HEK293 (cell line): ENCODE measurements around the gene HOXB9.

Experiments used
- CTCF ChIA-PET: fragments of 350-600 bp; formaldehyde crosslinking; extraction: SDS; loops from one replicate; lab custom pipeline; 2021; ENCODE audit warnings: antibody characterized with exemption; lab: Yijun Ruan, JAX
- POLR2A ChIA-PET: fragments of 300-600 bp; formaldehyde crosslinking; extraction: SDS; loops from one replicate; lab custom pipeline; 2020; ENCODE audit warnings: antibody characterized with exemption, inconsistent platforms; lab: Yijun Ruan, JAX
- H3K27ac ChIP-seq: fragments of 200-500 bp; sonication (Bioruptor generic); 2 replicates; pipeline ENCODE4 v1.5.1; 2014; ENCODE audit warnings: low read depth, low read length, control low read depth, inconsistent platforms; ENCODE audit errors: extremely low read depth
- H3K36me3 ChIP-seq, 2 experiments: fragments of 200-500 bp in 1 of 2; sonication (Bioruptor generic) in 1 of 2; 1 replicate in 1 of 2; 2 replicates in 1 of 2; pipeline ENCODE4 v1.5.1; 2014 to 2017; ENCODE audit warnings: inconsistent platforms in 2 of 2, low read length in 2 of 2; ENCODE audit not compliant: control insufficient read depth in 2 of 2, insufficient read depth in 1 of 2
- H3K4me1 ChIP-seq: fragments of 200-500 bp; sonication (Bioruptor generic); 2 replicates; pipeline ENCODE4 v1.5.1; 2014; ENCODE audit warnings: mild to moderate bottlenecking, low read length, inconsistent platforms; ENCODE audit not compliant: control insufficient read depth, insufficient read depth
- H3K4me3 ChIP-seq: 2 replicates; pipeline ENCODE4 v1.5.1; 2011; ENCODE audit warnings: low read depth, mild to moderate bottlenecking, control low read depth, low read length, moderate library complexity
- H3K9me3 ChIP-seq: fragments of 200-500 bp; sonication (Bioruptor generic); 2 replicates; pipeline ENCODE4 v1.5.1; 2014; ENCODE audit warnings: low read depth, low read length, inconsistent platforms; ENCODE audit not compliant: control insufficient read depth, insufficient read depth
- GLIS2 ChIP-seq: fragments of 450-650 bp; formaldehyde crosslinking; IDR thresholded peaks from 2 replicates; pipeline ENCODE4 v1.5.1; 2016; ENCODE audit warnings: missing biosample characterization, missing genetic modification characterization
- KLF16 ChIP-seq: fragments of 450-650 bp; formaldehyde crosslinking; IDR thresholded peaks from 2 replicates; pipeline ENCODE4 v1.5.1; 2017; ENCODE audit warnings: missing biosample characterization, missing genetic modification characterization
- MEIS1 ChIP-seq: sonication (generic); formaldehyde crosslinking; IDR thresholded peaks from 2 replicates; pipeline ENCODE4 v1.8.1; 2022; ENCODE audit warnings: missing genetic modification reagents, mild to moderate bottlenecking, borderline replicate concordance
- OSR2 ChIP-seq: fragments of 450-650 bp; formaldehyde crosslinking; IDR thresholded peaks from 2 replicates; pipeline ENCODE4 v1.5.1; 2016; ENCODE audit warnings: missing biosample characterization, missing genetic modification characterization
- ZBTB21 ChIP-seq: fragments of 450-650 bp; formaldehyde crosslinking; IDR thresholded peaks from 2 replicates; pipeline ENCODE4 v1.5.1; 2017; ENCODE audit warnings: missing biosample characterization, missing genetic modification characterization
- ZBTB8A ChIP-seq: fragments of 450-650 bp; formaldehyde crosslinking; IDR thresholded peaks from 2 replicates; pipeline ENCODE4 v1.5.1; 2016; ENCODE audit warnings: missing biosample characterization, missing genetic modification characterization
- ZFP3 ChIP-seq: fragments of 450-650 bp; formaldehyde crosslinking; IDR thresholded peaks from 2 replicates; pipeline ENCODE4 v1.5.1; 2016; ENCODE audit warnings: low read depth, missing biosample characterization, missing genetic modification characterization
- ZIC2 ChIP-seq: fragments of 450-650 bp; formaldehyde crosslinking; IDR thresholded peaks from 2 replicates; pipeline ENCODE4 v1.5.1; 2016; ENCODE audit warnings: missing biosample characterization, missing genetic modification characterization
- ZNF133 ChIP-seq: fragments of 450-650 bp; formaldehyde crosslinking; IDR thresholded peaks from 2 replicates; pipeline ENCODE4 v1.5.1; 2016; ENCODE audit warnings: missing biosample characterization, missing genetic modification characterization
- ZNF140 ChIP-seq: fragments of 450-650 bp; formaldehyde crosslinking; IDR thresholded peaks from 2 replicates; pipeline ENCODE4 v1.5.1; 2016; ENCODE audit warnings: missing biosample characterization, missing genetic modification characterization
- ZNF175 ChIP-seq: fragments of 450-650 bp; formaldehyde crosslinking; IDR thresholded peaks from 2 replicates; pipeline ENCODE4 v1.5.1; 2016; ENCODE audit warnings: missing biosample characterization, missing genetic modification characterization
- ZNF223 ChIP-seq: fragments of 450-650 bp; formaldehyde crosslinking; IDR thresholded peaks from 2 replicates; pipeline ENCODE4 v1.5.1; 2016; ENCODE audit warnings: missing biosample characterization, missing genetic modification characterization
- ZNF24 ChIP-seq: fragments of 450-650 bp; formaldehyde crosslinking; IDR thresholded peaks from 2 replicates; pipeline ENCODE4 v1.5.1; 2016; ENCODE audit warnings: missing biosample characterization, missing genetic modification characterization
- ZNF302 ChIP-seq: fragments of 450-650 bp; formaldehyde crosslinking; IDR thresholded peaks from 2 replicates; pipeline ENCODE4 v1.5.1; 2016; ENCODE audit warnings: missing biosample characterization, missing genetic modification characterization, low read depth
- ZNF596 ChIP-seq: fragments of 450-650 bp; IDR thresholded peaks from 2 replicates; pipeline ENCODE4 v1.5.0; 2018; ENCODE audit warnings: missing biosample characterization, mild to moderate bottlenecking, missing genetic modification characterization, moderate library complexity
- ZNF600 ChIP-seq: fragments of 450-650 bp; formaldehyde crosslinking; IDR thresholded peaks from 2 replicates; pipeline ENCODE4 v1.5.1; 2016; ENCODE audit warnings: missing biosample characterization, missing genetic modification characterization
- ZNF843 ChIP-seq: fragments of 450-650 bp; formaldehyde crosslinking; IDR thresholded peaks from 2 replicates; pipeline ENCODE4 v1.5.1; 2016; ENCODE audit warnings: missing biosample characterization, missing genetic modification characterization
- TF ChIP-seq, protein P1 (sequence below): fragments of 450-650 bp; formaldehyde crosslinking; IDR thresholded peaks from 2 replicates; pipeline ENCODE4 v1.5.1; 2016; ENCODE audit warnings: missing biosample characterization, missing genetic modification characterization
- TF ChIP-seq, protein P2 (sequence below): fragments of 450-650 bp; formaldehyde crosslinking; IDR thresholded peaks from 2 replicates; pipeline ENCODE4 v1.5.1; 2016; ENCODE audit warnings: missing biosample characterization, missing genetic modification characterization
- TF ChIP-seq, protein P3 (sequence below): fragments of 450-650 bp; formaldehyde crosslinking; IDR thresholded peaks from 2 replicates; pipeline ENCODE4 v1.5.1; 2017; ENCODE audit warnings: missing biosample characterization, missing genetic modification characterization
- TF ChIP-seq, protein P4 (sequence below): fragments of 450-650 bp; formaldehyde crosslinking; IDR thresholded peaks from 2 replicates; pipeline ENCODE4 v1.5.1; 2016; ENCODE audit warnings: missing biosample characterization, missing genetic modification characterization
- TF ChIP-seq, protein P5 (sequence below): fragments of 450-650 bp; formaldehyde crosslinking; IDR thresholded peaks from 2 replicates; pipeline ENCODE4 v1.5.1; 2016; ENCODE audit warnings: missing biosample characterization, missing genetic modification characterization, borderline replicate concordance

Gene HOXB9

DNA sequence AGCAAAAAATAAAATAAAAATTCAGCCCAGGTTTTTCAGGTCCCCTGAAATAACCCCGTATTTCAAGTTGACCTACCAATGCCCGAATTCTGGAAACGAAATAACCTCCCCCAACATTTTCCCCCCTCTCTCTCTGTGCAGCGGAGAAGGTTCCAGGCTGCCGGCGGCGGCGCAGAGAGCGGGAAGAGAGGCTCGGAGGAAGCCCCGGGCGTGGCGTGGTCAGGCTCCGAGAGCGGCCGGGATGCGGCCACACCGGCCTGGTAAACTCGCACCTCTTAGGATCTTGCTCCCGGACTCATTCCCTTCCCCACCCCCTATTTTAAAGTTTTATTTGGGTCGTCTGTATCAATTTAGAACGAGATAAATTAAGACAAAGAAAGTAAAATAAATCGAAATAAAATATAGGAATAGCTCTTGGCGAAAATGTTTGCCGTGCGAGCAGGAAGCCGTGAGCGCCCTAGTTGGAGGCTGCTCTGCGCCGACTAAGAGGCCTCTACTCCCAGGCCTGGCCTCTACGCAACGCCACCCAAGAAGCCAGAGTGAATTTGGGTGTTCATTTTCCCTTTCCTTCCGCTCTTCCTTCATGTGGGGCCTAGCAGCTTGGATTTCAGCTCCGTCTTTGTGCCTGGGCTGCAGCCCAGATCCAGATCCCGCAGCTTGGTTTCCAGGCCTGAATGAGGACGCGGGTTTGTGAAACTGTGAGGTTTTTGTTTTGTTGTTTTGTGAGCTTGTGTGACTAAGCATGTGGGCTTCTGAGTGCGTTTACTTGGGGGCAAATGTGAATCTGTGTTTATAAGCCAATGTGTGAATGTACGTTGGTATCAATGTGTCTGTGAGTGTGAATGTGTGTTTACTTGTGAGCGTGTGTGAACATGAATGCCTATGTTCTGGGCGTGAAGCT, 19.9 kb downstream of the HOXB9 start:
- H3K27ac ChIP-seq: peak overlapping the region; percentile 86; the same call in 1 of the 2 replicates
- no peak overlapping the region for H3K4me3 ChIP-seq
- peaks cover 29% of the 10 kb centered on the region for H3K4me1 ChIP-seq
- CTCF ChIA-PET: interaction anchor here (0.6 to 2.0 kb wide), 2 partner anchors 270 to 280 kb away, joined by 3 to 4 read pairs; no protein-coding TSS in a partner anchor
- TF ChIP-seq, protein P1, sequence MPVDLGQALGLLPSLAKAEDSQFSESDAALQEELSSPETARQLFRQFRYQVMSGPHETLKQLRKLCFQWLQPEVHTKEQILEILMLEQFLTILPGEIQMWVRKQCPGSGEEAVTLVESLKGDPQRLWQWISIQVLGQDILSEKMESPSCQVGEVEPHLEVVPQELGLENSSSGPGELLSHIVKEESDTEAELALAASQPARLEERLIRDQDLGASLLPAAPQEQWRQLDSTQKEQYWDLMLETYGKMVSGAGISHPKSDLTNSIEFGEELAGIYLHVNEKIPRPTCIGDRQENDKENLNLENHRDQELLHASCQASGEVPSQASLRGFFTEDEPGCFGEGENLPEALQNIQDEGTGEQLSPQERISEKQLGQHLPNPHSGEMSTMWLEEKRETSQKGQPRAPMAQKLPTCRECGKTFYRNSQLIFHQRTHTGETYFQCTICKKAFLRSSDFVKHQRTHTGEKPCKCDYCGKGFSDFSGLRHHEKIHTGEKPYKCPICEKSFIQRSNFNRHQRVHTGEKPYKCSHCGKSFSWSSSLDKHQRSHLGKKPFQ: peak; percentile 87
- TF ChIP-seq ZNF140 (tag by site-specific recombination) (no peak), ZNF596 (tag by site-specific recombination) (peak; percentile 57; the same call in 1 of the 2 replicates), ZIC2 (tag by site-specific recombination) (no peak), ZNF600 (tag by site-specific recombination) (peak; percentile 50; the same call in 1 of the 2 replicates), ZNF24 (tag by site-specific recombination) (no peak), ZNF175 (no peak), MEIS1 (CRISPR knock-in tag) (no peak), ZBTB21 (no peak), ZNF133 (no peak), ZNF223 (no peak), ZBTB8A (0 out of 2 replicates have a peak, but pooled peaks have one; percentile 18)
- TF ChIP-seq, protein P2, sequence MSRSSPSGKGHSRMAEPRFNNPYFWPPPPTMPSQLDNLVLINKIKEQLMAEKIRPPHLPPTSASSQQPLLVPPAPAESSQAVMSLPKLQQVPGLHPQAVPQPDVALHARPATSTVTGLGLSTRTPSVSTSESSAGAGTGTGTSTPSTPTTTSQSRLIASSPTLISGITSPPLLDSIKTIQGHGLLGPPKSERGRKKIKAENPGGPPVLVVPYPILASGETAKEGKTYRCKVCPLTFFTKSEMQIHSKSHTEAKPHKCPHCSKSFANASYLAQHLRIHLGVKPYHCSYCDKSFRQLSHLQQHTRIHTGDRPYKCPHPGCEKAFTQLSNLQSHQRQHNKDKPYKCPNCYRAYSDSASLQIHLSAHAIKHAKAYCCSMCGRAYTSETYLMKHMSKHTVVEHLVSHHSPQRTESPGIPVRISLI (tag by site-specific recombination): no peak
- TF ChIP-seq, protein P3, sequence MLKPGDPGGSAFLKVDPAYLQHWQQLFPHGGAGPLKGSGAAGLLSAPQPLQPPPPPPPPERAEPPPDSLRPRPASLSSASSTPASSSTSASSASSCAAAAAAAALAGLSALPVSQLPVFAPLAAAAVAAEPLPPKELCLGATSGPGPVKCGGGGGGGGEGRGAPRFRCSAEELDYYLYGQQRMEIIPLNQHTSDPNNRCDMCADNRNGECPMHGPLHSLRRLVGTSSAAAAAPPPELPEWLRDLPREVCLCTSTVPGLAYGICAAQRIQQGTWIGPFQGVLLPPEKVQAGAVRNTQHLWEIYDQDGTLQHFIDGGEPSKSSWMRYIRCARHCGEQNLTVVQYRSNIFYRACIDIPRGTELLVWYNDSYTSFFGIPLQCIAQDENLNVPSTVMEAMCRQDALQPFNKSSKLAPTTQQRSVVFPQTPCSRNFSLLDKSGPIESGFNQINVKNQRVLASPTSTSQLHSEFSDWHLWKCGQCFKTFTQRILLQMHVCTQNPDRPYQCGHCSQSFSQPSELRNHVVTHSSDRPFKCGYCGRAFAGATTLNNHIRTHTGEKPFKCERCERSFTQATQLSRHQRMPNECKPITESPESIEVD (tag by site-specific recombination): no peak
- TF ChIP-seq, protein P4, sequence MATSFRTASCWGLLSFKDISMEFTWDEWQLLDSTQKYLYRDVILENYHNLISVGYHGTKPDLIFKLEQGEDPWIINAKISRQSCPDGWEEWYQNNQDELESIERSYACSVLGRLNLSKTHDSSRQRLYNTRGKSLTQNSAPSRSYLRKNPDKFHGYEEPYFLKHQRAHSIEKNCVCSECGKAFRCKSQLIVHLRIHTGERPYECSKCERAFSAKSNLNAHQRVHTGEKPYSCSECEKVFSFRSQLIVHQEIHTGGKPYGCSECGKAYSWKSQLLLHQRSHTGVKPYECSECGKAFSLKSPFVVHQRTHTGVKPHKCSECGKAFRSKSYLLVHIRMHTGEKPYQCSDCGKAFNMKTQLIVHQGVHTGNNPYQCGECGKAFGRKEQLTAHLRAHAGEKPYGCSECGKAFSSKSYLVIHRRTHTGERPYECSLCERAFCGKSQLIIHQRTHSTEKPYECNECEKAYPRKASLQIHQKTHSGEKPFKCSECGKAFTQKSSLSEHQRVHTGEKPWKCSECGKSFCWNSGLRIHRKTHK (tag by site-specific recombination): no peak
- TF ChIP-seq, all 188 proteins: peak for 4
- POLR2A ChIA-PET: no interaction called here
- H3K9me3 ChIP-seq: no peaks in the 10 kb centered on the region
- peaks cover 7 to 15% of the 10 kb centered on the region in 2 experiments for H3K36me3 ChIP-seq

DNA sequence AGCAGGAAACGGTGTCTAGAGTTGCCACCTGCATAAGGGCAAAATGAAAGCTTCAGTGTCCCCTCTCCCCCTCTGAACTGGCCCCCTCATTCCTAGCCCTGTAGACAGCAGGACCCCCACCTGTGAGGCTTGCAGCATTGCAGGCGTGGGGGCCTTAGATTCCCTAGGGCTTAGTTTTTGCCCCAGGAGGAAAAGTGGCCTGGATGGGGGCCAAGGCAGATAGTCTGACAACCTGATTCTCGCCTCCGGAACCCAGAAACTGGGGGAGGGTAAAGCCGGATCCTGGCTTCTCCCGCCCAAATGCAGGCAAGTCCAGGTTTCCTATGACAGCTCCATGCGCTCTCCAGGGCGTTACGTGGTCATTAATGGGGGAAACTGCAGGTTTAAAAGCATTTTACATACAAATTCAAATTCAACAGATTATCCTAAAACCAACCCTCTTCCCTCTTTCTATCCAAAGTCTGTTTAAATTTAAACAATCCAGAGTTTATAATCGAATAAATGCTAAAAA, 20.7 kb downstream of the HOXB9 start:
- H3K27ac ChIP-seq: peak overlapping the region; percentile 86
- H3K4me3 ChIP-seq: no peak overlapping the region; the same call in 1 of the 2 replicates
- POLR2A ChIA-PET: no interaction called here
- H3K36me3 ChIP-seq: peaks cover 7 to 15% of the 10 kb centered on the region in 2 experiments
- H3K4me1 ChIP-seq: peaks cover 36% of the 10 kb centered on the region
- no peaks in the 10 kb centered on the region for H3K9me3 ChIP-seq
- CTCF ChIA-PET: interaction anchor here (0.6 to 2.0 kb wide), 3 partner anchors 29 to 280 kb away, joined by 3 to 4 read pairs (median 3); no protein-coding TSS in a partner anchor
- TF ChIP-seq, protein P5, sequence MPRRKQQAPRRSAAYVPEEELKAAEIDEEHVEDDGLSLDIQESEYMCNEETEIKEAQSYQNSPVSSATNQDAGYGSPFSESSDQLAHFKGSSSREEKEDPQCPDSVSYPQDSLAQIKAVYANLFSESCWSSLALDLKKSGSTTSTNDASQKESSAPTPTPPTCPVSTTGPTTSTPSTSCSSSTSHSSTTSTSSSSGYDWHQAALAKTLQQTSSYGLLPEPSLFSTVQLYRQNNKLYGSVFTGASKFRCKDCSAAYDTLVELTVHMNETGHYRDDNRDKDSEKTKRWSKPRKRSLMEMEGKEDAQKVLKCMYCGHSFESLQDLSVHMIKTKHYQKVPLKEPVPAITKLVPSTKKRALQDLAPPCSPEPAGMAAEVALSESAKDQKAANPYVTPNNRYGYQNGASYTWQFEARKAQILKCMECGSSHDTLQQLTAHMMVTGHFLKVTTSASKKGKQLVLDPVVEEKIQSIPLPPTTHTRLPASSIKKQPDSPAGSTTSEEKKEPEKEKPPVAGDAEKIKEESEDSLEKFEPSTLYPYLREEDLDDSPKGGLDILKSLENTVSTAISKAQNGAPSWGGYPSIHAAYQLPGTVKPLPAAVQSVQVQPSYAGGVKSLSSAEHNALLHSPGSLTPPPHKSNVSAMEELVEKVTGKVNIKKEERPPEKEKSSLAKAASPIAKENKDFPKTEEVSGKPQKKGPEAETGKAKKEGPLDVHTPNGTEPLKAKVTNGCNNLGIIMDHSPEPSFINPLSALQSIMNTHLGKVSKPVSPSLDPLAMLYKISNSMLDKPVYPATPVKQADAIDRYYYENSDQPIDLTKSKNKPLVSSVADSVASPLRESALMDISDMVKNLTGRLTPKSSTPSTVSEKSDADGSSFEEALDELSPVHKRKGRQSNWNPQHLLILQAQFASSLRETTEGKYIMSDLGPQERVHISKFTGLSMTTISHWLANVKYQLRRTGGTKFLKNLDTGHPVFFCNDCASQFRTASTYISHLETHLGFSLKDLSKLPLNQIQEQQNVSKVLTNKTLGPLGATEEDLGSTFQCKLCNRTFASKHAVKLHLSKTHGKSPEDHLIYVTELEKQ (tag by site-specific recombination): 0 out of 2 replicates have a peak, but pooled peaks have one; percentile 36
- TF ChIP-seq ZIC2 (tag by site-specific recombination) (peak; percentile 89), ZNF302 (tag by site-specific recombination) (no peak), ZNF843 (0 out of 2 replicates have a peak, but pooled peaks have one; percentile 14), KLF16 (tag by site-specific recombination) (0 out of 2 replicates have a peak, but pooled peaks have one; percentile 36), ZFP3 (no peak), OSR2 (tag by site-specific recombination) (no peak), GLIS2 (peak; percentile 71; the same call in 1 of the 2 replicates)
- TF ChIP-seq, protein P4 (tag by site-specific recombination): no peak
